Germinal center (tissue), 1 donor: ENCODE data around the gene ATXN10.
"Not testable (repeated sequence)": the region's sequence is repeated elsewhere in the genome, so short reads cannot be mapped to it uniquely, and the experiment has no call there.

Experiments used
- DNase-seq: peaks from one replicate; pipeline ENCODE4 v3.0.0; 2012; ENCODE audit warnings: mixed read lengths, low spot score

Gene ATXN10

GRCh38 chr22:45678961-45679912 is 7.6 kb downstream of the ATXN10 start:
- no peak for DNase-seq

GRCh38 chr22:45680932-45681700 is 9.5 kb downstream of the ATXN10 start:
- no peak for DNase-seq

- DNase-seq, result no peak
Observed at GRCh38 chr22:45682064-45682463, 10.4 kb downstream of the ATXN10 start.

GRCh38 chr22:45682773-45683172 is 11.1 kb downstream of the ATXN10 start:
- not testable (repeated sequence) for DNase-seq

GRCh38 chr22:45683248-45683647 is 11.6 kb downstream of the ATXN10 start:
- DNase-seq, result no peak

- no peak for DNase-seq
Observed at GRCh38 chr22:45683680-45684079, 12.0 kb downstream of the ATXN10 start.

- no peak for DNase-seq
Observed at GRCh38 chr22:45684169-45684568, 12.5 kb downstream of the ATXN10 start.

- DNase-seq, result no peak
Observed at GRCh38 chr22:45684752-45685574, 13.3 kb downstream of the ATXN10 start.

GRCh38 chr22:45686004-45686403 is 14.4 kb downstream of the ATXN10 start:
- DNase-seq, result no peak

GRCh38 chr22:45686836-45687235 is 15.2 kb downstream of the ATXN10 start:
- DNase-seq, result no peak

GRCh38 chr22:45688600-45689080 is 17.0 kb downstream of the ATXN10 start:
- DNase-seq, result no peak

GRCh38 chr22:45689211-45689610 is 17.6 kb downstream of the ATXN10 start:
- no peak for DNase-seq

- DNase-seq, result no peak
Observed at GRCh38 chr22:45690008-45690407, 18.4 kb downstream of the ATXN10 start.

GRCh38 chr22:45692549-45692948 is 20.9 kb downstream of the ATXN10 start:
- DNase-seq, result no peak

- no peak for DNase-seq
Observed at GRCh38 chr22:45693835-45694234, 22.2 kb downstream of the ATXN10 start.

GRCh38 chr22:45696227-45696626 is 24.6 kb downstream of the ATXN10 start:
- DNase-seq, result peak; percentile 44

GRCh38 chr22:45698094-45698493 is 26.5 kb downstream of the ATXN10 start:
- no peak for DNase-seq

GRCh38 chr22:45702981-45703380 is 31.3 kb downstream of the ATXN10 start:
- DNase-seq, result no peak

- no peak for DNase-seq
Observed at GRCh38 chr22:45703758-45704157, 32.1 kb downstream of the ATXN10 start.

- DNase-seq, result no peak
Observed at GRCh38 chr22:45704648-45705047, 33.0 kb downstream of the ATXN10 start.

- DNase-seq, result no peak
Observed at GRCh38 chr22:45707605-45708004, 36.0 kb downstream of the ATXN10 start.

GRCh38 chr22:45708145-45708544 is 36.5 kb downstream of the ATXN10 start:
- DNase-seq, result no peak
